ENCODE results near the gene CADM1. TPM values are rescaled to one million over a fixed set of nuclear protein-coding genes. Genes with fewer than 3 reads are reported as not detected.

The CADM1 gene
- total RNA-seq, 4 donors from 2014 or later = 1.2 to 2.5 (median 2.2) TPM

GRCh38 chr11:115141231-115142114 is 362.7 kb downstream of the CADM1 start:
- Histone ChIP-seq H3K9me3 (no peaks in the 10 kb centered on the region), H3K27ac (no peak overlapping the region), H3K4me3 (no peak overlapping the region), H3K27me3 (no peaks in the 10 kb centered on the region), H3K36me3 (no peaks in the 10 kb centered on the region), H3K4me1 (peaks cover 0 to 7% of the 10 kb centered on the region in 2 donors)
- TF ChIP-seq POLR2A (IDR thresholded peaks at IDR 0.05) (no peak), CTCF (IDR thresholded peaks at IDR 0.05 in 4 of 5, conservative IDR thresholded peaks at IDR 0.05 in 1 of 5) (no peak)
- intact Hi-C loops (cut with DNase I; ENCODE audit: low total_unique reads) (no loop called here), in situ Hi-C loops (cut with MboI; ENCODE audit: low sequenced_read_pairs in 4 of 4) (no loop called here)
- ATAC-seq = no peak
- no peak for DNase-seq

GRCh38 chr11:115135936-115136335 is 368.3 kb downstream of the CADM1 start:
- Histone ChIP-seq H3K4me3 (no peak overlapping the region), H3K4me1 (no peaks in the 10 kb centered on the region), H3K27ac (no peak overlapping the region), H3K9me3 (no peaks in the 10 kb centered on the region), H3K36me3 (no peaks in the 10 kb centered on the region), H3K27me3 (no peaks in the 10 kb centered on the region)
- no peak for TF ChIP-seq CTCF (IDR thresholded peaks at IDR 0.05 in 4 of 5, conservative IDR thresholded peaks at IDR 0.05 in 1 of 5)
- no peak for TF ChIP-seq POLR2A (IDR thresholded peaks at IDR 0.05)
- ATAC-seq = no peak
- DNase-seq = no peak
- intact Hi-C loops (cut with DNase I; ENCODE audit: low total_unique reads) = no loop called here
- in situ Hi-C loops (cut with MboI; ENCODE audit: low sequenced_read_pairs in 4 of 4) = no loop called here

- no peak overlapping the region for H3K4me3 ChIP-seq
- intact Hi-C loops (cut with DNase I; ENCODE audit: low total_unique reads) = no loop called here
- no peaks in the 10 kb centered on the region for H3K27me3 ChIP-seq
- no peak overlapping the region for H3K27ac ChIP-seq
- TF ChIP-seq POLR2A (IDR thresholded peaks at IDR 0.05) (no peak), CTCF (IDR thresholded peaks at IDR 0.05 in 4 of 5, conservative IDR thresholded peaks at IDR 0.05 in 1 of 5) (no peak)
- no peaks in the 10 kb centered on the region for H3K4me1 ChIP-seq
- peak; percentile 39 to 41 for ATAC-seq
- H3K9me3 ChIP-seq = no peaks in the 10 kb centered on the region
- in situ Hi-C loops (cut with MboI; ENCODE audit: low sequenced_read_pairs in 4 of 4) = no loop called here
- DNase-seq = no peak
- no peaks in the 10 kb centered on the region for H3K36me3 ChIP-seq
Observed at GRCh38 chr11:115134926-115135325, 369.3 kb downstream of the CADM1 start.

- in situ Hi-C loops (cut with MboI; ENCODE audit: low sequenced_read_pairs in 4 of 4) = no loop called here
- Histone ChIP-seq H3K27me3 (no peaks in the 10 kb centered on the region), H3K9me3 (no peaks in the 10 kb centered on the region), H3K36me3 (no peaks in the 10 kb centered on the region), H3K27ac (no peak overlapping the region), H3K4me1 (no peaks in the 10 kb centered on the region), H3K4me3 (no peak overlapping the region)
- TF ChIP-seq CTCF (IDR thresholded peaks at IDR 0.05 in 4 of 5, conservative IDR thresholded peaks at IDR 0.05 in 1 of 5) = no peak
- no peak for TF ChIP-seq POLR2A (IDR thresholded peaks at IDR 0.05)
- intact Hi-C loops (cut with DNase I; ENCODE audit: low total_unique reads) = no loop called here
- DNase-seq = no peak
- no peak for ATAC-seq
Observed at GRCh38 chr11:115133475-115134209, 370.6 kb downstream of the CADM1 start.

All from gastrocnemius medialis (tissue), 4 donors.